K562 (cell line): ENCODE measurements around the gene SESN2. TPM values are rescaled to one million over a fixed set of nuclear protein-coding genes. Genes with fewer than 3 reads are reported as not detected.
A peak's percentile ranks its signal among the peaks of the same experiment; 100 is the strongest.

Experiments
- ATAC-seq: fragments of 200-7000 bp; cut with Tn5 transposase; 3 replicates; pipeline ENCODE4 v1.9.1; 2020; ENCODE audit warnings: moderate library complexity
- BruUV-seq: library from RNA; stranded (reverse); fragments of 400-500 nt; replicated peaks from 2 replicates; lab custom pipeline; 2021; lab: Mats Ljungman, UMichigan
- CTCF ChIA-PET: fragments of 300-600 bp; formaldehyde crosslinking; extraction: SDS; loops from one replicate; lab custom pipeline; 2021; ENCODE audit warnings: low intra/inter-chr PET ratio; lab: Yijun Ruan, JAX
- POLR2A ChIA-PET: fragments of 300-600, 350-650 bp; sonication (Branson Sonifier 250); formaldehyde crosslinking; extraction: SDS; loops from one replicate; lab custom pipeline; 2021; ENCODE audit warnings: antibody characterized with exemption, inconsistent platforms; lab: Yijun Ruan, JAX
- DNase-seq, 4 experiments: peaks; one replicate each; pipeline versions ENCODE4 v3.0.0 to v3.0.0-alpha.2; 2011 to 2018; ENCODE audit warnings: low spot score in 3 of 4, mixed read lengths in 3 of 4; ENCODE audit errors: extremely low read depth in 1 of 4
- FAIRE-seq: peaks from 2 replicates; lab custom pipeline; 2011; peaks lifted over from hg19 to GRCh38; lab: Jason Lieb, UNC
- H2AFZ ChIP-seq: 2 replicates; pipeline ENCODE4 v1.6.0; 2011; ENCODE audit warnings: low read depth, low read length, control low read depth, inconsistent platforms
- H3K27ac ChIP-seq: fragments of 200-600 bp; 3 replicates; pipeline ENCODE4 v1.8.0; 2011; ENCODE audit warnings: low read depth, mild to moderate bottlenecking, control low read depth, inconsistent platforms, low read length, moderate library complexity, mixed read lengths; ENCODE audit errors: extremely low read depth
- H3K27me3 ChIP-seq, 2 experiments: fragments of 300-600 bp in 1 of 2; 2 replicates in 1 of 2; 3 replicates in 1 of 2; pipeline versions ENCODE4 v1.6.0 to v1.8.0; 2011; ENCODE audit warnings: inconsistent platforms in 2 of 2, low read length in 2 of 2, mild to moderate bottlenecking in 1 of 2, mixed read lengths in 1 of 2, moderate library complexity in 1 of 2; ENCODE audit not compliant: control insufficient read depth in 2 of 2, insufficient read depth in 2 of 2
- H3K36me3 ChIP-seq: fragments of 300-600 bp; 3 replicates; pipeline ENCODE4 v1.8.0; 2011; ENCODE audit warnings: mild to moderate bottlenecking, low read length, inconsistent platforms; ENCODE audit not compliant: control insufficient read depth, insufficient read depth
- H3K4me1 ChIP-seq, 2 experiments: fragments of 200-600 bp in 1 of 2; replicated peaks in 1 of 2; 2 replicates in 1 of 2; 3 replicates in 1 of 2; pipeline versions ENCODE4 v1.5.1 to v1.8.0; 2011; ENCODE audit warnings: inconsistent platforms in 2 of 2, low read length in 2 of 2, mild to moderate bottlenecking in 1 of 2, mixed read lengths in 1 of 2, moderate library complexity in 1 of 2; ENCODE audit not compliant: control insufficient read depth in 2 of 2, insufficient read depth in 2 of 2
- H3K4me2 ChIP-seq: 2 replicates; pipeline ENCODE4 v1.6.1; 2011; ENCODE audit warnings: low read length, control low read depth, inconsistent platforms, mixed read lengths; ENCODE audit not compliant: insufficient read depth
- H3K4me3 ChIP-seq: fragments of 200-600 bp; sonication (generic), shearing (Covaris generic); 2 replicates; pipeline ENCODE4 v1.5.1; 2016; ENCODE audit warnings: control low read depth, inconsistent platforms
- H3K79me2 ChIP-seq: fragments of 200-600 bp; 3 replicates; pipeline ENCODE4 v1.8.0; 2011; ENCODE audit warnings: low read length, inconsistent platforms; ENCODE audit not compliant: control insufficient read depth, insufficient read depth
- H3K9ac ChIP-seq, 2 experiments: 2 replicates each; pipeline versions ENCODE4 v1.6.0 to v1.6.1; 2011; ENCODE audit warnings: low read depth in 2 of 2, low read length in 2 of 2, control low read depth in 1 of 2, inconsistent platforms in 1 of 2, mild to moderate bottlenecking in 1 of 2, mixed read lengths in 1 of 2; ENCODE audit not compliant: insufficient read depth in 1 of 2
- H3K9me1 ChIP-seq: one replicate; pipeline ENCODE4 v1.6.0; 2011; ENCODE audit warnings: inconsistent platforms, mild to moderate bottlenecking, low read length, moderate library complexity; ENCODE audit not compliant: control insufficient read depth, insufficient read depth
- H3K9me3 ChIP-seq: replicated peaks from 2 replicates; pipeline ENCODE4 v1.5.1; 2011; ENCODE audit warnings: low read depth, low read length, inconsistent platforms; ENCODE audit not compliant: control insufficient read depth, insufficient read depth
- H4K20me1 ChIP-seq: replicated peaks from 2 replicates; pipeline ENCODE4 v1.6.1; 2011; ENCODE audit warnings: low read length, inconsistent platforms, mixed read lengths; ENCODE audit not compliant: control insufficient read depth, insufficient read depth
- E2F8 ChIP-seq: fragments of 450-650 bp; IDR thresholded peaks from 2 replicates; pipeline ENCODE4 v1.7.1; 2018; ENCODE audit warnings: mild to moderate bottlenecking, low read depth; ENCODE audit not compliant: partially characterized antibody
- ID3 ChIP-seq, 2 experiments: fragments of 250-450 bp in 1 of 2; fragments of 450-650 bp in 1 of 2; sonication (Bioruptor Pico) in 1 of 2; IDR thresholded peaks; 2 replicates each; pipeline versions ENCODE4 v1.6.1 to v1.8.0; 2016 to 2021; ENCODE audit warnings: mild to moderate bottlenecking in 2 of 2, moderate library complexity in 2 of 2, missing compliant biosample characterization in 1 of 2, missing genetic modification characterization in 1 of 2
- NR3C1 ChIP-seq: sonication (generic); formaldehyde crosslinking; IDR thresholded peaks from 2 replicates; pipeline ENCODE4 v1.8.1; 2022; ENCODE audit warnings: missing genetic modification reagents
- SETDB1 ChIP-seq: IDR thresholded peaks from one replicate; pipeline ENCODE4 v1.6.1; 2012; ENCODE audit warnings: low read length, control low read depth, inconsistent platforms
- SMAD3 ChIP-seq: fragments of 450-650 bp; formaldehyde crosslinking; conservative IDR thresholded peaks from 2 replicates; pipeline ENCODE4 v1.4.0; 2020; ENCODE audit warnings: mild to moderate bottlenecking
- SPI1 ChIP-seq: IDR thresholded peaks from 2 replicates; pipeline ENCODE4 v1.6.1; 2011; ENCODE audit warnings: low read depth, low read length, control low read depth, borderline replicate concordance
- SRSF1 ChIP-seq: fragments of 200-400 bp; formaldehyde crosslinking; IDR thresholded peaks from 2 replicates; pipeline ENCODE4 v1.6.1; 2017; ENCODE audit warnings: mild to moderate bottlenecking, low read depth, low read length, moderate library complexity
- ZFP36 ChIP-seq: fragments of 150-350 bp; IDR thresholded peaks from 2 replicates; pipeline ENCODE4 v1.6.1; 2018; ENCODE audit warnings: low read length, low read depth; ENCODE audit not compliant: partially characterized antibody
- ZNF717 ChIP-seq: fragments of 250-450 bp; sonication (Bioruptor Pico); IDR thresholded peaks from 2 replicates; pipeline ENCODE4 v1.5.0; 2021
- WGBS: fragments of 100-300 bp; shearing (Covaris generic); methylation state at CpG from one replicate; pipeline ENCODE4 v1.1.6; 2016; ENCODE audit warnings: low coverage, mixed read lengths; ENCODE audit not compliant: insufficient coverage; ENCODE audit errors: missing lambda C conversion rate; 5-methylcytosine and 5-hydroxymethylcytosine counted together
- in situ Hi-C: fragments of 300-500 bp; cut with MboI; formaldehyde crosslinking; loops from 4 replicates; pipeline ENCODE4 v1.15.0; 2018; ENCODE audit warnings: inconsistent platforms, mixed read lengths
- intact Hi-C: fragments of 100-400 bp; cut with micrococcal nuclease; formaldehyde crosslinking; loops from 2 replicates; pipeline ENCODE4 v1.14.2; 2022
- polyA plus RNA-seq, 8 experiments: library from polyadenylated mRNA; depleted of rRNA in 4 of 8; stranded (reverse) in 5 of 8; unstranded in 3 of 8; fragments of >200 nt; fragmentation: Nextera tagmentation in 2 of 8; fragmentation: Illumina TruSeq in 1 of 8; extraction: Ambion mirVana in 2 of 8; extraction: Trizol in 1 of 8; gene quantifications; 2 replicates each; pipeline versions ENCODE4 v1.2.1 to v1.2.3, GENCODE V29; 2011 to 2014; ENCODE audit warnings: inconsistent platforms in 1 of 8, missing spikeins in 1 of 8
- total RNA-seq, 7 experiments: library from RNA; depleted of rRNA in 6 of 7; stranded (reverse); fragments of >200 nt in 6 of 7; fragmentation: Illumina TruSeq in 2 of 7; extraction: Trizol in 2 of 7; gene quantifications; 2 replicates each; pipeline versions ENCODE4 v1.2.1 to v1.2.3, GENCODE V29; 2011 to 2021; ENCODE audit warnings: low replicate concordance in 1 of 7

The SESN2 gene
- total and polyA plus RNA-seq, 9 of the 15 experiments (the other 6 are each of a cell fraction or from before 2014, with no cell fraction given), result 3.7 to 71.3 (median 16.8) TPM

GRCh38 chr1:28297826-28298225 is 38.5 kb downstream of the SESN2 start:
- intact Hi-C loops (no loop called here), in situ Hi-C loops (no loop called here)
- ATAC-seq, result no peak
- no TSS peak for BruUV-seq
- H3K79me2 ChIP-seq, result no peaks in the 10 kb centered on the region
- ChIA-PET POLR2A (interaction anchor here (1.1 to 1.8 kb wide), 4 partner anchors 19 to 31 kb away, joined by 3 to 6 read pairs (median 4); partner anchors contain the start of gene MED18), CTCF (no interaction called here)
- no peaks in the 10 kb centered on the region for H3K9me1 ChIP-seq
- H3K36me3 ChIP-seq, result no peaks in the 10 kb centered on the region
- no peak overlapping the region for H2AFZ ChIP-seq
- no peak overlapping the region for H3K4me3 ChIP-seq
- H3K4me2 ChIP-seq, result no peak overlapping the region
- no peak for FAIRE-seq
- H3K27ac ChIP-seq, result no peak overlapping the region
- H3K27me3 ChIP-seq, result no peaks in the 10 kb centered on the region
- TF ChIP-seq SPI1 (0 out of 2 replicates have a peak, but pooled peaks have one; percentile 20), NR3C1 (CRISPR knock-in tag) (no peak), SETDB1 (no peak), SMAD3 (no peak), ID3 (CRISPR knock-in tag; IDR thresholded peaks at IDR 0.05) (no peak), ID3 (tag; IDR thresholded peaks at IDR 0.05) (no peak), ZNF717 (CRISPR knock-in tag) (no peak), ZFP36 (peak; percentile 71), E2F8 (no peak), SRSF1 (no peak)
- peaks cover 14 to 25% of the 10 kb centered on the region in 2 experiments for H3K4me1 ChIP-seq
- no peak overlapping the region for H3K9ac ChIP-seq
- WGBS, result 52% methylated on average over 2 of the region's 2 CpGs
- no peaks in the 10 kb centered on the region for H4K20me1 ChIP-seq
- no peaks in the 10 kb centered on the region for H3K9me3 ChIP-seq
- no peak for DNase-seq
